ENCODE results near the gene INSL4. TPM values are rescaled to one million over a fixed set of nuclear protein-coding genes. Genes with fewer than 3 reads are reported as not detected.

Gene INSL4
- total RNA-seq, 4 donors from 2014 or later = not detected

DNA sequence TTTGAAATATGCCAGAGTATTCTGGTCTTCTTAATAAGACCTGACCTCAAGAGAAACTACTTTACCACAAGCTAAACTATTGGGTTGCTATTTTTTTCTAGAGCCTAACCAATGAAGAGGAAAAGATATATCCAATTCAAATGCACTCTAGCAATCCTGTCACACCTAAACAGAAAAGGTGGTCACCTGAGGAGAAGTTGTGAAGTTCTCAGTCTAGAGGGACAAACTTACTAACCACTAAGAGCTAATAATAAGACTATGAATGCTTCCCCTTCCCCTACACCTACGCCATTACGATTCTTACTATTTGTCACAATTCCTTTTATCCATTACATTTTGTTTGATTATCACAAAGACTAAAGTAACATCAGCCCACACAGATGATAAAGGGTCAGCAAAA, 43.6 kb downstream of the INSL4 start:
- no peaks in the 10 kb centered on the region for H3K4me1 ChIP-seq
- H3K27me3 ChIP-seq = no peaks in the 10 kb centered on the region
- H3K27ac ChIP-seq = no peak overlapping the region
- H3K4me3 ChIP-seq (replicated peaks in 1 of 3) = no peak overlapping the region
- 90 to 97% methylated on average over 2 of the region's 2 CpGs for WGBS, 2 donors
- TF ChIP-seq CTCF (IDR thresholded peaks at IDR 0.05) (no peak), POLR2A (IDR thresholded peaks at IDR 0.05) (no peak)
- intact Hi-C loops (cut with DNase I) = no loop called here
- H3K9me3 ChIP-seq = no peaks in the 10 kb centered on the region
- no peak for DNase-seq
- H3K36me3 ChIP-seq = no peaks in the 10 kb centered on the region

DNA sequence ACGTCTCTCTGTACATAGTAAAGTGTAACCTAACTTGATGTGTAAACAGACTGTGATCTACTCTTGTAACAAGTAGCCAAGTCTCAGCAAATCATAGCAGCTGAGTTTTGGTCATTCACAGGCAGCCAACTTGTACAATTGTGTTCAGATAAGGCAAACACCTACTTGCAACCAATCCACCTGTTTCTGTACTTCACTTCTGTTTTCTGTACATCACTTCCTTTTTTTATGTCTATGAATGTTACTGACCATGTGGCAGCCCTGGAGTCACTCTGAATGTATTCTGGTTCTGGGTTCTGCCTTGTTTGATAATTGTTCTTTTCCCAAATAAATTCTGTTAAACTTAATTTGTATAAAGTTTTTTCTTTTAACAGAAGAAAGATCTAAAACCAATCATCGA, 47.3 kb downstream of the INSL4 start:
- H3K27ac ChIP-seq = no peak overlapping the region
- H3K27me3 ChIP-seq = no peaks in the 10 kb centered on the region
- intact Hi-C loops (cut with DNase I) = no loop called here
- no peaks in the 10 kb centered on the region for H3K9me3 ChIP-seq
- no peaks in the 10 kb centered on the region for H3K36me3 ChIP-seq
- no peak overlapping the region for H3K4me3 ChIP-seq (replicated peaks in 1 of 3)
- WGBS, 2 donors = 62 to 71% methylated on average over 2 of the region's 2 CpGs
- TF ChIP-seq POLR2A (IDR thresholded peaks at IDR 0.05) = no peak
- TF ChIP-seq CTCF (IDR thresholded peaks at IDR 0.05) = no peak
- DNase-seq = no peak
- no peaks in the 10 kb centered on the region for H3K4me1 ChIP-seq

Small RNAs within 50 kb of the gene (small RNA-seq; reads per million reads assigned to genes)
- gene AL133547.1 = not detected

Other genes with a start within 250 kb of the INSL4 start
- 10 to 100 TPM; 13.9 to 17.8 (median 14.3) TPM for gene JAK2, start 246.1 kb upstream of the INSL4 start, total RNA-seq
- gene INSL6, start 45.8 kb upstream of the INSL4 start, total RNA-seq = not detected
- not detected for gene RLN2, start 73.3 kb downstream of the INSL4 start, total RNA-seq
- gene RLN1, start 108.5 kb downstream of the INSL4 start, total RNA-seq = 1 to 10 TPM in 1 of 4 donors, not detected in 3; 1.3 TPM
- 10 to 100 TPM; 16.2 to 32.7 (median 27.7) TPM for gene PLGRKT, start 206.5 kb downstream of the INSL4 start, total RNA-seq
- 1 to 10 TPM; 3.0 to 6.5 (median 4.9) TPM for gene CD274, start 219.1 kb downstream of the INSL4 start, total RNA-seq

All from thyroid gland (tissue), 4 donors.